WTC11 (cell line): ENCODE results near the gene COL12A1.

Experiments
- NFE2L1 ChIP-seq: sonication (generic); formaldehyde crosslinking; IDR thresholded peaks from 2 replicates; pipeline ENCODE4 v1.8.1; 2023; ENCODE audit warnings: missing genetic modification reagents
- NFYB ChIP-seq: sonication (generic); formaldehyde crosslinking; conservative IDR thresholded peaks from 2 replicates; pipeline ENCODE4 v1.8.0; 2022; ENCODE audit warnings: low read depth, missing genetic modification reagents
- ZNF232 ChIP-seq: sonication (generic); formaldehyde crosslinking; IDR thresholded peaks from 2 replicates; pipeline ENCODE4 v1.8.0; 2022; ENCODE audit warnings: mild to moderate bottlenecking, missing genetic modification reagents
- TF ChIP-seq, protein P1 (sequence below): fragments of 200-600 bp; IDR thresholded peaks from 2 replicates; pipeline ENCODE4 v1.8.0; 2022; ENCODE audit warnings: antibody characterized with exemption
- TF ChIP-seq, protein P2 (sequence below): sonication (generic); formaldehyde crosslinking; IDR thresholded peaks from 2 replicates; pipeline ENCODE4 v1.8.0; 2022; ENCODE audit warnings: mild to moderate bottlenecking, missing genetic modification reagents

DNA sequence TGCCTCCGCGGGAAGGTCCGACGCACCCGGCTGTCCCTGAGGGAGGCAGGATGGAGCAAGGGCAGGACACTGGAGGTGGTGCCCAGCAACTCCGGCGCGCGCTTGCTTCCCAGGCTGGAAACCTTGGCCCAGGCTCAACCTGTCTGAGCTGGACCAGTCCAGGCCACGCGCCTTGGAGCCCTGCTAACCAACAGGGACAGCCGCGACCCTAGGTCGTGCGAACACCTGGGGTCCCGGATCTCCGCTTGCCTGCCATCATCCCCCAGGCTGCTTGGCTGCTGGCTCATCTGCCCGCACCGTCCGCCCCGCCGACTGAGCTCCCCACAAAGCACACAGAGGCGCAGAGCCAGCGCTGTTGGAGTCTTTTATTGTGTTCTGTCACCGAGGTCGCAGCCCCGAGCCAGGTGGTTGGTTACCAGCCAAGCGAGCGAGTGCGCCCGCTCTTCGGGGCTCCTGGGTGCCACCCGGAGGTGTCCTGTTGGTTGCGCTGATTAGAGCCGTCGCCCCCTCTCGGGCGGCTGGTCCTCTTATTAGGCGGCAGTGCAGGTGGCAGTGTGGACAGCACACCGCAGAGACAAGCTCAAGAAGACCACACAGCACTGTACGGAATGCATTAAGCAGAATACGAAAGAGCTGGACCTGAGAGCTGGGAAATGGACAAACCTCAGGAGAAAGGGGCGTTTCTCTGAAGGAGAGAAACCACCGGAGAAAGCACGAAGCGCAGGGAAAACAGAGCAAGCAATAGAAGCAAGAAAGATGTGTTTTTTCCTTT is 3.8 kb downstream of the COL12A1 start:
- TF ChIP-seq, protein P1, sequence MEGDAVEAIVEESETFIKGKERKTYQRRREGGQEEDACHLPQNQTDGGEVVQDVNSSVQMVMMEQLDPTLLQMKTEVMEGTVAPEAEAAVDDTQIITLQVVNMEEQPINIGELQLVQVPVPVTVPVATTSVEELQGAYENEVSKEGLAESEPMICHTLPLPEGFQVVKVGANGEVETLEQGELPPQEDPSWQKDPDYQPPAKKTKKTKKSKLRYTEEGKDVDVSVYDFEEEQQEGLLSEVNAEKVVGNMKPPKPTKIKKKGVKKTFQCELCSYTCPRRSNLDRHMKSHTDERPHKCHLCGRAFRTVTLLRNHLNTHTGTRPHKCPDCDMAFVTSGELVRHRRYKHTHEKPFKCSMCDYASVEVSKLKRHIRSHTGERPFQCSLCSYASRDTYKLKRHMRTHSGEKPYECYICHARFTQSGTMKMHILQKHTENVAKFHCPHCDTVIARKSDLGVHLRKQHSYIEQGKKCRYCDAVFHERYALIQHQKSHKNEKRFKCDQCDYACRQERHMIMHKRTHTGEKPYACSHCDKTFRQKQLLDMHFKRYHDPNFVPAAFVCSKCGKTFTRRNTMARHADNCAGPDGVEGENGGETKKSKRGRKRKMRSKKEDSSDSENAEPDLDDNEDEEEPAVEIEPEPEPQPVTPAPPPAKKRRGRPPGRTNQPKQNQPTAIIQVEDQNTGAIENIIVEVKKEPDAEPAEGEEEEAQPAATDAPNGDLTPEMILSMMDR = no peak
- TF ChIP-seq, protein P2, sequence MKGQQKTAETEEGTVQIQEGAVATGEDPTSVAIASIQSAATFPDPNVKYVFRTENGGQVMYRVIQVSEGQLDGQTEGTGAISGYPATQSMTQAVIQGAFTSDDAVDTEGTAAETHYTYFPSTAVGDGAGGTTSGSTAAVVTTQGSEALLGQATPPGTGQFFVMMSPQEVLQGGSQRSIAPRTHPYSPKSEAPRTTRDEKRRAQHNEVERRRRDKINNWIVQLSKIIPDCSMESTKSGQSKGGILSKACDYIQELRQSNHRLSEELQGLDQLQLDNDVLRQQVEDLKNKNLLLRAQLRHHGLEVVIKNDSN (CRISPR knock-in tag) = no peak
- TF ChIP-seq NFYB (no peak), NFE2L1 (CRISPR knock-in tag) (no peak), ZNF232 (CRISPR knock-in tag) (no peak)
